Measurements from ENCODE around the gene SLC43A2.
"Not testable (repeated sequence)": the region's sequence is repeated elsewhere in the genome, so short reads cannot be mapped to it uniquely, and the experiment has no call there.

- not testable (repeated sequence) for TF ChIP-seq CTCF (conservative IDR thresholded peaks at IDR 0.05 in 1 of 2, IDR thresholded peaks at IDR 0.05 in 1 of 2; ENCODE audit: low read depth in 1 of 2, low read length in 2 of 2); EZH2 (IDR thresholded peaks at IDR 0.05; ENCODE audit: low read length, missing control alignments)
Measured at GRCh38 chr17:1663934-1664333, 35.3 kb upstream of the SLC43A2 start.
